ENCODE measurements around the gene CIAO2B.

The CIAO2B gene

GRCh38 chr16:66924527-66925321 lies 9.5 kb downstream of the CIAO2B start:
- TF ChIP-seq ISL1 (CRISPR knock-in tag; IDR thresholded peaks at IDR 0.05) (no peak), PPARA (CRISPR knock-in tag; IDR thresholded peaks at IDR 0.05; ENCODE audit: borderline replicate concordance) (no peak), TOX (CRISPR knock-in tag; IDR thresholded peaks at IDR 0.05; ENCODE audit: borderline replicate concordance) (no peak), ZNF70 (CRISPR knock-in tag; IDR thresholded peaks at IDR 0.05) (no peak), PATZ1 (CRISPR knock-in tag; IDR thresholded peaks at IDR 0.05; ENCODE audit: borderline replicate concordance) (no peak)
- peak; percentile 45 for ATAC-seq

DNA sequence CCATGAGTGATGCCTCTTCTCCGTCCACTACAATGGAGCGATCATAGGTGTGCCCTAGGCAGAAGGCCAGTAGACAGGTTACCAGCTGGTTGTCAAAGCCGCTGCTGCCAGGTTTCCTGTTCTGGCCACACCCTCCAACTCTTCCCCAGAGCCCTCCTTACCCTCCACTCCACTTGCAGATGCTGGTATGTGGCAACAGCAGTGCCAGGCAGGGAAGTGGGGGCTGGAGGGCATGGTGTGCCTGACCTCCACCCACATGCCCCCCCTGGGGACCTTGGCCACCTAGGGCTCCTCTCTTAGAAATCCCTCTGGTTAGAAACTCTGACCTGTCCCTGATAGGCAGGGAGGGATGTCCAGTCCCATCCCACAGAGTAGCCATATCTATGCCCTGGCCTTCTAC lies 10.3 kb downstream of the CIAO2B start:
- ATAC-seq, result no peak
- TF ChIP-seq BACH2 (CRISPR knock-in tag; IDR thresholded peaks at IDR 0.05; ENCODE audit: borderline replicate concordance) (no peak), GLIS3 (CRISPR knock-in tag; IDR thresholded peaks at IDR 0.05) (no peak), TOX (CRISPR knock-in tag; IDR thresholded peaks at IDR 0.05; ENCODE audit: borderline replicate concordance) (no peak), CREB5 (CRISPR knock-in tag; IDR thresholded peaks at IDR 0.05; ENCODE audit: low read depth) (no peak)
- TF ChIP-seq, protein P1, sequence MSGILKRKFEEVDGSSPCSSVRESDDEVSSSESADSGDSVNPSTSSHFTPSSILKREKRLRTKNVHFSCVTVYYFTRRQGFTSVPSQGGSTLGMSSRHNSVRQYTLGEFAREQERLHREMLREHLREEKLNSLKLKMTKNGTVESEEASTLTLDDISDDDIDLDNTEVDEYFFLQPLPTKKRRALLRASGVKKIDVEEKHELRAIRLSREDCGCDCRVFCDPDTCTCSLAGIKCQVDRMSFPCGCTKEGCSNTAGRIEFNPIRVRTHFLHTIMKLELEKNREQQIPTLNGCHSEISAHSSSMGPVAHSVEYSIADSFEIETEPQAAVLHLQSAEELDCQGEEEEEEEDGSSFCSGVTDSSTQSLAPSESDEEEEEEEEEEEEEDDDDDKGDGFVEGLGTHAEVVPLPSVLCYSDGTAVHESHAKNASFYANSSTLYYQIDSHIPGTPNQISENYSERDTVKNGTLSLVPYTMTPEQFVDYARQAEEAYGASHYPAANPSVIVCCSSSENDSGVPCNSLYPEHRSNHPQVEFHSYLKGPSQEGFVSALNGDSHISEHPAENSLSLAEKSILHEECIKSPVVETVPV (CRISPR knock-in tag; IDR thresholded peaks at IDR 0.05), result no peak

DNA sequence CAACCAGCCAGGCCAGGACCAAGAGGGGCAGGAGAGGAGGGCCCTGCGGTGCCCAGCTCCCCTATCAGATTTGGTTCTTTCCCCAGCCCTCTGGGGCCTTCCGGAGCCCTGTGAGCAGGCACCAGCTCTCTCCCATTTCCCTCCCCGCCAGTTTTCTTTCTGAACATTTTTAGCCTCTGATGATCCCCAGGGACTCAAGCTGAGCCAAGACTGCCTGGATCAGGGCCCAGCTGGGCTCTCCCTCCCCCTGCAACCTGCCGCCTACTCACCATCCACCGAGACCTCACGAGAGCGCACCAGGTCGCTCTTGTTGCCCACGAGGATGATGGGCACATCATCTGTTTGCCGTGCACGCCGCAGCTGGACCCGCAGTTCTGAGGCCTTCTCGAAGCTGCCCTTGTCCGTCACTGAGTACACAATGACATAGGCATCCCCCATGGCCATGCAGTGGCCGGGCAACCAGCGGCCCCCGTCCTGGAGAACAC lies 10.9 kb downstream of the CIAO2B start:
- no peak for ATAC-seq
- TF ChIP-seq CREB5 (CRISPR knock-in tag; IDR thresholded peaks at IDR 0.05; ENCODE audit: low read depth) (no peak), ARNTL (CRISPR knock-in tag; IDR thresholded peaks at IDR 0.05; ENCODE audit: borderline replicate concordance, low read depth) (no peak), TSHZ2 (CRISPR knock-in tag; IDR thresholded peaks at IDR 0.05) (no peak), PATZ1 (CRISPR knock-in tag; IDR thresholded peaks at IDR 0.05; ENCODE audit: borderline replicate concordance) (no peak), ZNF565 (CRISPR knock-in tag; conservative IDR thresholded peaks at IDR 0.05; ENCODE audit: low read depth) (no peak)
- TF ChIP-seq, protein P1 (CRISPR knock-in tag; IDR thresholded peaks at IDR 0.05), result no peak
